Measurements from ENCODE around the gene PPP1R11. TPM values are rescaled to one million over a fixed set of nuclear protein-coding genes. Genes with fewer than 3 reads are reported as not detected.

PPP1R11 gene
- total RNA-seq, 2 donors from 2014 or later, result 32.4 to 35.2 TPM

- H3K27me3 Mint-ChIP-seq (ENCODE audit: insufficient read depth), result no peaks in the 10 kb centered on the region
- WGBS, 2 experiments (ENCODE audit: insufficient coverage in 1 of 2, insufficient read length in 1 of 2), result 98 to 100% methylated on average over 1 to 6 of the region's 7 CpGs
- Histone ChIP-seq H3K36me3 (ENCODE audit: control insufficient read depth, insufficient read depth, low read length) (peaks cover 12% of the 10 kb centered on the region), H3K4me3 (ENCODE audit: low read length) (peak overlapping the region; percentile 98), H3K27ac (ENCODE audit: low read depth, low read length) (no peak overlapping the region), H3K4me1 (ENCODE audit: control insufficient read depth, insufficient read depth, low read length) (peaks cover 2% of the 10 kb centered on the region), H3K27me3 (ENCODE audit: control insufficient read depth, insufficient read depth, low read length, poor library complexity, severe bottlenecking) (no peaks in the 10 kb centered on the region), H3K9me3 (ENCODE audit: control insufficient read depth, low read length) (no peaks in the 10 kb centered on the region), H3K9ac (ENCODE audit: extremely low read depth, low read length, poor library complexity, severe bottlenecking) (no peak overlapping the region)
- no peak for DNase-seq
- peaks cover 13% of the 10 kb centered on the region for H3K4me1 Mint-ChIP-seq
- no peaks in the 10 kb centered on the region for H3K9me3 Mint-ChIP-seq
- TF ChIP-seq, protein P1, sequence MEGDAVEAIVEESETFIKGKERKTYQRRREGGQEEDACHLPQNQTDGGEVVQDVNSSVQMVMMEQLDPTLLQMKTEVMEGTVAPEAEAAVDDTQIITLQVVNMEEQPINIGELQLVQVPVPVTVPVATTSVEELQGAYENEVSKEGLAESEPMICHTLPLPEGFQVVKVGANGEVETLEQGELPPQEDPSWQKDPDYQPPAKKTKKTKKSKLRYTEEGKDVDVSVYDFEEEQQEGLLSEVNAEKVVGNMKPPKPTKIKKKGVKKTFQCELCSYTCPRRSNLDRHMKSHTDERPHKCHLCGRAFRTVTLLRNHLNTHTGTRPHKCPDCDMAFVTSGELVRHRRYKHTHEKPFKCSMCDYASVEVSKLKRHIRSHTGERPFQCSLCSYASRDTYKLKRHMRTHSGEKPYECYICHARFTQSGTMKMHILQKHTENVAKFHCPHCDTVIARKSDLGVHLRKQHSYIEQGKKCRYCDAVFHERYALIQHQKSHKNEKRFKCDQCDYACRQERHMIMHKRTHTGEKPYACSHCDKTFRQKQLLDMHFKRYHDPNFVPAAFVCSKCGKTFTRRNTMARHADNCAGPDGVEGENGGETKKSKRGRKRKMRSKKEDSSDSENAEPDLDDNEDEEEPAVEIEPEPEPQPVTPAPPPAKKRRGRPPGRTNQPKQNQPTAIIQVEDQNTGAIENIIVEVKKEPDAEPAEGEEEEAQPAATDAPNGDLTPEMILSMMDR (conservative IDR thresholded peaks at IDR 0.05), result no peak
- H3K4me3 Mint-ChIP-seq, result peak overlapping the region; percentile 82
- peaks cover 10% of the 10 kb centered on the region for H3K36me3 Mint-ChIP-seq (ENCODE audit: low read depth)
- H3K27ac Mint-ChIP-seq, result peak overlapping the region; percentile 98
Measured at GRCh38 chr6:30062471-30063178, 4.4 kb upstream of the PPP1R11 start.

DNA sequence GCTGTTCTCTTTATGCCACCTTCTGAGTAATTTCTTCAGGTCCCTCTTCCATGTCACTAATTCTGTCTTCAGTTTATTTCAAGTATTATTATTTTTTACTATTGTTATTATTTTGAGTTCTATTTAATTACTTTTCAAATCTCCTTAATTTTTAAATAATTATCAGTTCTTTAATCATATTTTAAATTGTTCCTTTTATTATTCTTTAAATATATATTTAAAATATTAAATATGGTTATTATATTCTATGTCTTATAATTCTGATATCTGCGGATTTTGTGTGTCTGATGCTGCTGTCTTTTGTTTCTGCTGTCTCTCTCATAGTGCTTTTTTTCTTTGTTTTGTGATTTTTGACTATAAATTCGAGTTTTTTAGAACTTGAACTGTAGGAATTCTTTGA is 3.7 kb upstream of the PPP1R11 start:
- Histone ChIP-seq H3K4me1 (ENCODE audit: control insufficient read depth, insufficient read depth, low read length) (peaks cover 2% of the 10 kb centered on the region), H3K9ac (ENCODE audit: extremely low read depth, low read length, poor library complexity, severe bottlenecking) (no peak overlapping the region), H3K27me3 (ENCODE audit: control insufficient read depth, insufficient read depth, low read length, poor library complexity, severe bottlenecking) (no peaks in the 10 kb centered on the region), H3K36me3 (ENCODE audit: control insufficient read depth, insufficient read depth, low read length) (peaks cover 9% of the 10 kb centered on the region), H3K9me3 (ENCODE audit: control insufficient read depth, low read length) (no peaks in the 10 kb centered on the region), H3K27ac (ENCODE audit: low read depth, low read length) (no peak overlapping the region), H3K4me3 (ENCODE audit: low read length) (no peak overlapping the region)
- Mint-ChIP-seq H3K27me3 (ENCODE audit: insufficient read depth) (no peaks in the 10 kb centered on the region), H3K27ac (no peak overlapping the region), H3K9me3 (no peaks in the 10 kb centered on the region), H3K4me3 (no peak overlapping the region), H3K36me3 (ENCODE audit: low read depth) (peaks cover 11% of the 10 kb centered on the region), H3K4me1 (peaks cover 18% of the 10 kb centered on the region)
- DNase-seq, result no peak
- TF ChIP-seq, protein P1 (conservative IDR thresholded peaks at IDR 0.05), result no peak
- 95% methylated on average over 2 of the region's 2 CpGs; no CpG with 5 or more reads in 1 of the 2 experiments for WGBS, 2 experiments (ENCODE audit: insufficient coverage in 1 of 2, insufficient read length in 1 of 2)

- Histone ChIP-seq H3K27ac (ENCODE audit: low read depth, low read length) (peak overlapping the region; percentile 86), H3K9me3 (ENCODE audit: control insufficient read depth, low read length) (no peaks in the 10 kb centered on the region), H3K4me3 (ENCODE audit: low read length) (peak overlapping the region; percentile 89), H3K36me3 (ENCODE audit: control insufficient read depth, insufficient read depth, low read length) (peaks cover 15% of the 10 kb centered on the region), H3K4me1 (ENCODE audit: control insufficient read depth, insufficient read depth, low read length) (no peaks in the 10 kb centered on the region), H3K27me3 (ENCODE audit: control insufficient read depth, insufficient read depth, low read length, poor library complexity, severe bottlenecking) (peaks cover 16% of the 10 kb centered on the region), H3K9ac (ENCODE audit: extremely low read depth, low read length, poor library complexity, severe bottlenecking) (peak overlapping the region; percentile 29)
- TF ChIP-seq, protein P1 (conservative IDR thresholded peaks at IDR 0.05), result no peak
- WGBS, 2 experiments (ENCODE audit: insufficient coverage in 1 of 2, insufficient read length in 1 of 2), result 45 to 65% methylated on average over 2 to 4 of the region's 4 CpGs
- Mint-ChIP-seq H3K27ac (peak overlapping the region; percentile 97), H3K9me3 (no peaks in the 10 kb centered on the region), H3K4me3 (peak overlapping the region; percentile 80), H3K36me3 (ENCODE audit: low read depth) (peaks cover 12% of the 10 kb centered on the region), H3K4me1 (peaks cover 13% of the 10 kb centered on the region), H3K27me3 (ENCODE audit: insufficient read depth) (peaks cover 20% of the 10 kb centered on the region)
- no peak for DNase-seq
Measured at GRCh38 chr6:30066082-30066481, 916 bp upstream of the PPP1R11 start.

All from endodermal cell (in vitro differentiated cells).